ENCODE results near the gene NFKBIL1.

Gene NFKBIL1

DNA sequence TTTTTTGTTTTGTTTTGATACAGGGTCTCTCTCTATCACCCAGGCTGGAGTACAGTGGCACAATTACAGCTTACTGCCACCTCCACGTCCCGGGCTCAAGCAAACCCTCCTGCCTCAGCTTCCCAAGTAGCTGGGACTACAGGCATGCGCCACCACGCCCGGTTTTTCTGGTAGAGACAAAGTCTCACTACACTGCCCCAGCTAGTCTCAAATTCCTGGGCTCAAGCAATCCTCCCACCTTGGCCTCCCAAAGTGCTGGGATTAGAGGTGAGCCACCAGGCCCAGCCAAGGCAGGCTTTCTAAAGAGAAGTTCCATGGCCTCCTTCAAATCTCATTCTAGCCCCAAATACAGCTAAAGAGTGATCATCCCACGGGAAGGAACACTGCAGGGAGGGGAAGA, 13.4 kb upstream of the NFKBIL1 start:
- DNase-seq (ENCODE audit: extremely low read depth in 1 of 2, low read depth in 1 of 2) = no peak

DNA sequence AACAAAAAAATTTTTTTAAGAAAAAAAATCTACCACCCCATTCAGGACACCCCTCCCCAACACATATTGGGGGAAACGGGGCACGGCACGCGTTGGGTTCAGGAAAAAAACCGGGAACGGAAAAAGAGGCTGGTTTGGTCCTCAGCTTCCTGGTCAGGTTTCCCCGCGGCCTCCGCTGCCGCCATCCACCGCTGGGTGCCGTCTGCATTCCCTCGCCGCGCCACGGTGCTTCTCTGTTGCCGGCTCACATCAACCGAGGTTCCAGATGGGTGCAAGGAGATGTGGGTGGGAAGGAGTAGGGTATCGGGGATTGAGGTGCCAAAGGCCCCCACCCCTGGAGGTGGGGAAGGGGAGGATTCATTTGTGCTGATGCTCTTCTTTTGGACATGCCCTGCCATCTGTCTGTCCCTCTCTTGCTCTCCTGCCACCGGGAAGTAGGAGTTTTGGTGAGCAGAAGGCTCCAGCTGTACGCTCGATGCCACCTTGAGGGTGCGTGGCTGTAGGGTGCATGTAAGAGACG, 12.8 kb upstream of the NFKBIL1 start:
- no peak for DNase-seq (ENCODE audit: extremely low read depth in 1 of 2, low read depth in 1 of 2)

DNA sequence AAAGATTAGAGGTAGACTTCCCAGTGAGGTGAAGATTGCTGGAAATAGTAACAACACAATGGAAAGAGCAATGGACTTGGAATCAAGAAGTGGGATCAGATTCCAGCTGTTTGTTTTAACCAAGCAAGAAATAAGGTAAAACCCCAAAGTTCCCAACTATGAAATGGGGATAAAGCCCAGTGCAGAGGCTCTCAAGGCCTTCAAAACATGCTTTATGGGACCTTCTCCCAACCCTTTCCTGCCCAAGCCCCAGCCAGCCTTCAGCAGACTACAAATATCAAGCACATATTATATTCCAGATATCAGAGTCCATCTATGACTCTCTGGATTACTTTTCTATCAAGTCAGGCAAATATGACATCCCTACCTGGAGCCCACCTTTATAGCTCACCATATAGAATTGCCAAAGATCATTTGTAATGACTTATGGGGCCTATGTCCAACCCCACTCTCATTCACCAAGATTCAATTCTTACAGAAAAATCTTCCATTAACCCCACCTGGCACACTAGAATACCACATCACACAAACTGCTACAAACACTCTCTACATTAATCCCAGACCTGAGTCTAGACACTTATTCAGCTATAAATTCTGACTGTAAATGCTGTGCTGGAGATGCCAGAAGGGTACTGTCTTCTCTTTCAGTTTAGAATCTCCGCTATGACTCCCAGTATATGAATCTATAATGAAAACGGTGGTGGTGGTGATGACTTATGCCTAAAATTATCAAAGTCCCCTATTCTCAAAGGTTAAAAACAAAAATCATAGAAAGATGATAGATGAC, 11.7 kb upstream of the NFKBIL1 start:
- no peak for DNase-seq (ENCODE audit: extremely low read depth in 1 of 2, low read depth in 1 of 2)

DNA sequence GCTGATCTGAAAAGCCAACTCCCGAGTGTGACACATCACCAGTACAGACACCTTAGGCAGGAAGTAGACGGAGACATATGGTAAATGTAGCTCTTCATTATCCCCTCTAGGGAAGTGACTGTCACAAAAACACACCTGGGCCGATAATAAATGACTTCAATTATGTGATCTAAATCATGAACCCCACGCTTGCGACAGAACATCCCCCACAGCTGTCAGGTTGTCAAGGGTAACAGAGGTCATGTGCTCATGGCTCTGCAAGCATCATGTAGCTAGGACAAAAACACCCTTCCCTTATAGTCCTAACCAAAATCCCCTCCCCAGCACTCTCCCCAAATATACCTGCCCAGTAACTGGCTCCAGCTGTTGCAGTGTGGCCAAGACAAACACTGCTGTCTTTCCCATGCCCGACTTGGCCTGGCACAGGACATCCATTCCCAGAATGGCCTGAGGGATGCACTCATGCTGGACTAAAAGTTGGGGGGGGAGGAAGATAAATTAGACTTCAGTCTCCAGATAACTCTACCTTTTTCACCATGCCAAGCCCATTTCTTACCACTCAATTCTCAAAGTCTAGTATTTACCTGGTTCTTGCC, 8.5 kb upstream of the NFKBIL1 start:
- no peak for DNase-seq (ENCODE audit: extremely low read depth in 1 of 2, low read depth in 1 of 2)

DNA sequence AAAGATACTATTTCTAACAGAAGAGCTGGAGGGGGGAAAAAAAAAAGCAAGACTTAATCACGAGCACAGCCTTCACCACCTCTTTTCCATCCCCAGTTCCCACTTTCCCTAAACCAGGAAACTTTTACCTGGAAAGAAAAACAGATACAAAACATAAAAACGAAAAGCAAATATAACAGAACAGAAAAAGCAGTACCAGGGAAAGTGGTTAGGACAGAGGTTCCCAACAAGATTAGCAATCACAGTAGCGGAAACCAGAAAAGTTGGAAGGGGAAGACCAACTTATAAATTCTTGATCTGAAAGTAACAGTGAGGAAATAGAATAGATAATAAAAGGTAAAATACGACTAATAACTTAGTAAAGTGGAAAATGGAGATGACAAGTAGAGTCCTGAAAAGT, 6.8 kb upstream of the NFKBIL1 start:
- no peak for DNase-seq (ENCODE audit: extremely low read depth in 1 of 2, low read depth in 1 of 2)

DNA sequence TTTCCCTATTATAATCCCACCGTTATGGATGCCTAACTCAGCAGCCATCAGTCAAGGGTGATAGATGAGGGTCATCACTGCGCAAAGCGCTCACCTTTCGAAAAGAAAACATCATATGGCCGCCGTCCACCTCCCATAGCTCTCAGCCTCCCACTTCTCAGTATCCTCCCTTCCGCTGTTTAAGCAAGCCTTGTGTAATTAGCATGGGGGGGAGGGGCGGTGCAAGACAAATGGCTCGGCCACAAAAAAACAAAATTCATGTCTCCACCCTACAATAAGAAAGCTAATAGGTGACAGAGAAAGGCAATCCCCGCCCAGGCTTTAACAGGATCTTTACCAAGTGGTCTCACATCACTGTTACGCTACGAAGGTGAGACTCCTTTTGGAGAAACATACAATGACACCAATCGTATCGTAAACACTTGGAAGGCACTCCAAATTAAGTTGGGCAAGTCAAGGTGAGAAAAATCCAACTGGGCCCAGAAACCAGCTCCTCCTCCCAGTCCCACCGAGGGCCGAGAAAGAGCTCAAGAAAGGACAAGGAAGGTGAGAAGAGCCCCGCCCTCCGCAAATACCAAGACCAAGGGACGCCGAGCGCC, 6.2 kb upstream of the NFKBIL1 start:
- DNase-seq (ENCODE audit: extremely low read depth in 1 of 2, low read depth in 1 of 2) = peak in 1 of 2 donors; percentile 47

DNA sequence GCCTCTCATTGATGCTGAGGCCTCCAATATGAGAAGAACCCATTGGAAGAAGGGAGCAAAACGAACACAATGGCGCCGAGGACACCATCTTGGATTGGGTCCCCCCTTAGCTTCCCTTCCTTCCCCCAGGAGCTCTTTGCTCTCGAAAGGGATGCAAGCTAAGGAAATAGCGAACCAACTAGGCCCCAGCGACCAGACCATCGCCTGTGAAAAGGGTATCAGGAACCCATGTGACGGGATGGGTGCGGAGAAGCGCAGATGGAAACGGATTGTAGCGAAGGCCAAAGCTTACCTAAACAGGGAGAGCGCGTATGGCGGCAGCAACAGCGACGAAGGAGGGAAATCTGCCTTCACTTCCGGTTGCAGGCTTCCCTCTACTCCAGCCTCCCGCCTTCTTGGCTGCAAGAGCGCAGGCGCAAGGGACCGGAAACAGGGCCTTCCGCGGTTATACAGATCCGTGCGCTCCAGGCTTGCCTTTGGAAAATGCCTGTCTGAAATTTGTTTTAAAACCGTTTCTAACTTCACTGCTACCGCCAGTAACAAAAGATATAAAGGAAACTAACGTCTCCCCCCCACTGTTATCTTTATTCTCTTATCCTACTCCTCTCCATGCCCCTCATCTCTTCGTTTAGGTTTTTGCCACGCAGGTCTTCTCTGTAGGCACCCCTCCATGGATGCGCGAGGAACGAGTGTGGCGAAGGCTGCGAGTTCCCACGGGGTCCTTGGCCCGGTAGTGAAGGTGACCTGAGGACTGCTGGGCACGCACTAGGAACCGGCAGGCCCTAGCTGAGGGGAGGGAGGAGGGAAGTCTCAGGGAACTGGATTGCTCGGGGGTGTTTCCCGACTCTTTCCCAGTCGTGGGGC, 5.5 kb upstream of the NFKBIL1 start, which contains the start of gene DDX39B:
DDX39B (minus strand) TSS at position 346 of the 864 bp plus-strand sequence. CDS start 1,471 bp downstream, outside the sequence.
- peak; percentile 84 to 89 for DNase-seq (ENCODE audit: extremely low read depth in 1 of 2, low read depth in 1 of 2)

DNA sequence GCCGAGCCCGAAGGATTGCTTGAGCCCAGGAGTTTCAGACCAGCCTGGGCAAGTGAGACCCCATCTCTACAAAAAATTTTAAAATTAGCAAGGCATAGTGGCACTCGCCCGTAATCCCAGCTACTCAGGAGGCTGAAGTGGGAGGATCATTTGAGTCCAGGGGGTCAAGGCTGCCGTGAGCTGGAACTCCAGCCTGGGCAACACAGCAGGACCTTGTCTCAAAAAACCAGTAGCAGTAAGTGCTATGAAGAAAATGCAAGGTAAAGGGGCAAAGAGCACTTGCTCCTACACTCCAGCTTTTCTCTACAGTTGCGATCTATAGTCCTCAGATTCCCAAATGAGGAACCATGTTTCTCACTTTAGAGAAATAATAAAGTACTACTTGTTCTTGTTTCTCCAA, 3.8 kb upstream of the NFKBIL1 start:
- DNase-seq (ENCODE audit: extremely low read depth in 1 of 2, low read depth in 1 of 2) = no peak

DNA sequence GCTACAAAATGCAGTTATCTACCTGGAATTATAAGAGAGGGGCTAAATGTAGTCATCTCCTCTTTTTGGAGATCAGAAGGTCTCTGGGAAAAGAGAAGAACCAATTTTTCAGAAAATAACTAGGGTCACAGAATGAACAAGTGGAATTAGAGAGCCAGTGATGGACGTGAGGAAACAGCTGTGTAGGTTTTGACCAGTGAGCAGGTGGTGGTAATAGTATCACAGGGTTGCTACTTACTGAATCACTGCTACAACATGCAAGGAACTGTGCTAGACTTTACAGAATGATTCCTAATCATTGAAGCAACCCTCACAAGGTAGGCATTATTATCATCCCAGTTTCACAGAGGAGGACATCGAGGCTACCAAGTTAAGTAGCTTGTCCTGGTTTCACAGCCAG, 2.7 kb upstream of the NFKBIL1 start:
- DNase-seq (ENCODE audit: extremely low read depth in 1 of 2, low read depth in 1 of 2) = no peak

DNA sequence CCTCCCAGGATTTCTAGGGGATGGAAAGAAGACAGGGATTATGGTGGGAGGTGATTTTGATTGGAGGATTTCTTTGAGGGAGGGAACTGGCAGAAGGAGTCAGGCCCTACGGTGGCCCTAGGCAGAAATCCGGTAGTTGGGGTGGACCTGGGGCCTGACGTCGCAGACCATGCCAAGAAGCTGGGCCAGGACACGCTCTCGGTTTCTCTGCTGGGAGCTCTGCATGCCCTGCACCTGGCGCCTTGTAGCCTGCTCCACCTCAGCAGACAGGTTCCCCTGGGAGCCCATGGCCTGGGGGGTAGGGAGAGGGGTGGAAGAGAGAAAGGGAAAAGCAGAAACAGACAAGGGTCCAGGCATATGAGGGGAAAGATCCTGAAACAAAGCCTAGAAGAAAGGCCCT, 2.1 kb upstream of the NFKBIL1 start:
- DNase-seq (ENCODE audit: extremely low read depth in 1 of 2, low read depth in 1 of 2) = no peak

DNA sequence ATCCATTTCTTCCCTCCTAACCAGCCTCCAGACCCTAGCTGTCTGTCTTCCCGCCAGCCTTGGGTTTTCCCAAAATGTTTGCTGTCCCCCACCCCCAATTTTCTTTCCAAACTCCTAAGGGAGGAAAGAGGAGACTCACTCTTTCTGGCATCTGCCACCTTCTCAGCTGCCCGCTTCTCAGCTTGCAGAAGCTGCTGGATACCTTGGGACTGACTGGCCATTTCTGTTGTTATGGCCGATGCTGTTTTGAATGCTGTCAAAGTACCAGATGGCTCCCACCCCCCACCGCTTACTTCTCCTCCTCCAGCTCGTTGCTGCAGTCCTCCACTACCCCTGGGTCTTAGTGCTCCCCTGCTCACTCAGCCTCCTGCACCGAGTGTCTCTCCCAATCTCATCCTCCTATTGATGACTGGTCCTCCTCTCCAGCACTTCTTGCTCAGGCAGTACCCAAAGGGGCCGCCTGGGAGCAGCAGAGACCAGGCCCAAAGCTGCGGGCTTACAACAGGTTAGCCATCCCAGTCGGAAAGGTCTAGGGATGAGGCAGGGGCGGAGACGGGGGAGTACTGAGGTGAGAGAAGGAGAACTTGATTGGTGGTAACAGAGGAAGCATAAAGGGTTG, 960 bp upstream of the NFKBIL1 start, which contains the start of gene ATP6V1G2:
ATP6V1G2 (minus strand) TSS at position 270 of the 619 bp plus-strand sequence; CDS start at position 221, 49 bp downstream.
- DNase-seq (ENCODE audit: extremely low read depth in 1 of 2, low read depth in 1 of 2) = peak; percentile 59 to 72

DNA sequence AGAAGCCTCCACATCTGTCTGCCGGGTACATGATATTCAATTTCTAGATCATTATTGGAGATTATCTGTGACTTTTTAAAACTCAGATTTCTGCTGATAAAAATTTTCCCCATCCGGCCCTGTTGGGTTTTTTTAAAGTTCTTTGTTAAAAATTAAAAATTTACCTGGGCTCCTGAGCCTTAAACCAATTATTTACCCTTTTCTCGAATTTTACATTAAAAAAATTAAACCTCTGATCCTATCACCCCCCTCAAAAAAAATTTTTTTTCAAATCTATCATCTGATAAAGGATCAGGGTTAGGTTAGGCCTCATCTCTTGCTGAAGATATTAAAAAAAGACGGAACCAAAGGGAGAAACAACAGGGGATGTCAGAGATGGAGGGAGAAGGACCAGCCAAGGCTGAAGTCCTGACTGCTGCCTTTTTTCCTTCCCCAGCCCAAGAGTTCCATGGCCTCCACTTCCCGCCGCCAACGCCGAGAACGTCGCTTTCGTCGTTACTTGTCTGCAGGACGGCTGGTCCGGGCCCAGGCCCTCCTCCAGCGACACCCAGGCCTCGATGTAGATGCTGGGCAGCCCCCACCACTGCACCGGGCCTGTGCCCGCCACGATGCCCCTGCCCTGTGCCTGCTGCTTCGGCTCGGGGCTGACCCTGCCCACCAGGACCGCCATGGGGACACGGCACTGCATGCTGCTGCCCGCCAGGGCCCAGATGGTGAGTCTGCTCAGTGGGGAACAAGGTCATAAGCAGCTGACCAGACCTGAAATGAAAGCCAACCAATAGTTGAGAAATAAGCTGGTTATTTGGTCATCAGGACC, 527 bp downstream of the NFKBIL1 start:
- no peak for DNase-seq (ENCODE audit: extremely low read depth in 1 of 2, low read depth in 1 of 2)

DNA sequence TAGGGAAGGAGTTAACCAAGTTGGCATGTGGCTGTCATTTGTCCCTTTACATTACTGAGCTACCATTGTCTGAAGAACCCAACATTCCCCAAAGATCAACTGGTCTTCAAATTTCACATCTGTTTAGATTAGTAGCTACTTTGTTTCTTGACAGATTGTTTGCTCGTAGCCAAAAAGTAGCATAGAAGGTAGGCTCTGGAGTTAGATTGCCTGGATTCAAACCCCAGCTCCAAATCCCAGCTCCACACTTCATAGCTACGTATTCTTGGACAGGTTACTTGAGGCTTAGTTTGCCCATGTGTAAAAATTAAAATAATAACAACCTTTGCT, 1.1 kb downstream of the NFKBIL1 start:
- DNase-seq (ENCODE audit: extremely low read depth in 1 of 2, low read depth in 1 of 2) = no peak

DNA sequence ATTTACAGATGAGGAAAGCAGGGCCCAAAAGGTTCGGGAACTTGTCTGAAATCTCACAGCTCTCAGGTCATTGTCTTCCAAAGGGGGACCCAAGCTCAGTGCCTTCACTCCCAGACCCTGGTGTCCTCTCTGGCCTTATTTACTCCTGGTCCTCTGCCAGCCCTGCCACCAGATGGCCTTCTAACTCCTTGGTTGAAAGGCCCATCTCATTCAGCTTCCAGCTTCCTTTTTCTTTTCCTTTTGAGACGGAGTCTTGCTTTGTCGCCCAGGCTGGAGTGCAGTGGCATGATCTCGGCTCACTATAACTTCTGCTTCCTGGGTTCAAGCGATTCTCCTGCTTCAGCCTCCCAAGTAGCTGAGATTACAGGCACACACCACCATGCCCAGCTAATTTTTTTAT, 4.0 kb downstream of the NFKBIL1 start:
- peak in 1 of 2 donors; percentile 30 for DNase-seq (ENCODE audit: extremely low read depth in 1 of 2, low read depth in 1 of 2)

DNA sequence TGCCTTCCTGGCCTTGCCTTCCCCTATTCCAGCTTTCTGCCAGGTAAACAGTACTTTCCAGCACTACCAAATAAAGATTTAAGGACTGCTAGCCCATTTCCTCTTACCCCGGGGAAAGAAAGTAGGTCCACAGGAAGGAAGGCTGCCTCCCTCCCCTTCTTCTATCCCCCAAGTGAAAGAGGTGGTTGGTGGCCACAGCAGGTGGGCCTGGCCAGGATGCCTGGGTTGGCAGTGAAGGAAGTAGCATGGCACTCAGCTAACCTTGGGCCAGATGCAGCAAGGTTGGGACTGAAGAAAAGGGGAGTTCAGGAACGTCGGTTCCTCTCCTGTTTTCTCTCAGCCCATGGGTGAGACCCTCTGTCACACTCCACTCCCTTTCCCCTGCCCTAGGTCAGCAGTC, 8.9 kb downstream of the NFKBIL1 start:
- DNase-seq (ENCODE audit: extremely low read depth in 1 of 2, low read depth in 1 of 2) = no peak

DNA sequence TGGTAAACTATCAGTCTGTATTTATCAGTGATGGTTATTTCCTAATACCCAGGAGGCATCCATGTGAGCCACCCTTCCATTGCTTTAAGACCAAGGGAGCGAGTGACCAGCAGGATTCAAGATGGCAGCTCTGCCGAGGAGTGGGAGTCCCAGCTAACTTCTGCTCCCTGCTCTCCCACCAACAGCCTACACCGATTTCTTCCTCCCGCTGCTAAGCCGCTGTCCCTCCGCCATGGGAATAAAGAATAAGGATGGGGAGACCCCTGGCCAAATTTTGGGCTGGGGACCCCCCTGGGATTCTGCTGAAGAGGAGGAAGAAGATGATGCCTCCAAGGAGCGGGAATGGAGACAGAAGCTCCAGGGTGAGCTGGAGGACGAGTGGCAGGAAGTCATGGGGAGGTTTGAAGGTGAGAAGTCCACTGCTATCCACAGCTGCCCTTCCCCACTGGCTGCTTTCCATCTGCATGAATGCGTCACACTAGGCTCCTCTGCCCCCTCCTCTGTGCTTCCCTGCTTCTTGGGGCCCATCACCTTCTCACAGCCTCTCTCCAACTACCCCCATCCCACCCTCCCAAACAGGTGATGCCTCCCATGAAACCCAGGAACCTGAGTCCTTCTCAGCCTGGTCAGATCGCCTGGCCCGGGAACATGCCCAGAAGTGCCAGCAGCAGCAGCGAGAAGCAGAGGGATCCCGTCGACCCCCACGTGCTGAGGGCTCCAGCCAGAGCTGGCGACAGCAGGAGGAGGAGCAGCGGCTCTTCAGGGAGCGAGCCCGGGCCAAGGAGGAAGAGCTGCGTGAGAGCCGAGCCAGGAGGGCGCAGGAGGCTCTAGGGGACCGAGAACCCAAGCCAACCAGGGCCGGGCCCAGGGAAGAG, 10.3 kb downstream of the NFKBIL1 start:
- no peak for DNase-seq (ENCODE audit: extremely low read depth in 1 of 2, low read depth in 1 of 2)

DNA sequence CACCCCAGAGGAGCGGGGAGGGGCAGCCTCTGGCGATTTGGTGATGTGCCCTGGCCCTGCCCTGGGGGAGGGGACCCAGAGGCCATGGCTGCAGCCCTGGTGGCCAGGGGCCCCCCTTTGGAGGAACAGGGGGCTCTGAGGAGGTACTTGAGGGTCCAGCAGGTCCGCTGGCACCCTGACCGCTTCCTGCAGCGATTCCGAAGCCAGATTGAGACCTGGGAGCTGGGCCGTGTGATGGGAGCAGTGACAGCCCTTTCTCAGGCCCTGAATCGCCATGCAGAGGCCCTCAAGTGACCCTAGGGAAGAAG, 10.9 kb downstream of the NFKBIL1 start:
- DNase-seq (ENCODE audit: extremely low read depth in 1 of 2, low read depth in 1 of 2) = no peak

DNA sequence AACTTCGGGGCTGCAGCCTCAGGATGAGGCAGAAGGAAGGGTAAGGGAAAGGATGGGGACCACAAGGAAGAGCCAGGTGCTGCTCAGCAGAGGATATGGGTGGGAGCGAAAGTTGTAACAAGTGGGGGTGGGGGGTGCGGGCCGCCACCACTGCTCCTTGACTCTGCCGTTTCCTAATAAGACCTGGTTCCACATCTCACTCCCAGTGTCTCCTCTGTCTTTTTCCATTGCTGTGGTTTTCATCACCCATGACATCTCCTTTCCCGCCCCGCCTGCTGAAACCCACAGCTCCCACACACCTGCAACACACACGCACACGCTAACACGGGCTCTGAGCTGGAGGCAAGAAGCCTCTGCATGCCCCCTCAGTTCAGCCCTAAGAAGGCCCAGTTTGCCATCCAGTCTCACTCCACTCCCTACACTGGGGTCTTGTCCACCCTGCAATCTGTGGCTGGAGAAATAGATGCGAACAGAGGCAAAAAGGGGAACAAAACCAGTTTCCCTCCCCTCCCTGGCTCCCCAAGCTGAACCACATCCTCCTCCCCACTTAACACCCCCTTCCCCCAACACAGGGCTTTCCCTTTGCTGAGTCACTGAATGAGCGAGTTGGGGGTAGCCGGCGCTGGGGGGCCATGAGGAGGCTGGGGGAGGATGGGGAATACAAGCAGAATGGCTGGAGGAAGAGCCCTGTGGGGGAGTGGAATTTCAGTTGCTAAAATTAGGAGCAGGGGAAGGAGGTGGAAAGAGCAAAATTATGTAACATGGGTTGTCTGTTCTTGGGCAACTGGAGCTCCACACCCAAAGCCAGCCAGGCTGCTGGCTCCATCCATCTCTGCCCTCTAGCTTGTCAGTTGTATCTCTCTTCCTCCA, 11.5 kb downstream of the NFKBIL1 start:
- no peak for DNase-seq (ENCODE audit: extremely low read depth in 1 of 2, low read depth in 1 of 2)

Data from activated CD8-positive, alpha-beta memory T cell treated with anti-CD3 and anti-CD28 coated beads for 1 hour (primary cell).